Ascending aorta (tissue), 2 donors: Measurements from ENCODE around the gene TUBG2. TPM values are rescaled to one million over a fixed set of nuclear protein-coding genes. Genes with fewer than 3 reads are reported as not detected.
A peak's percentile ranks its signal among the peaks of the same experiment; 100 is the strongest.
"Not testable (repeated sequence)": the region's sequence is repeated elsewhere in the genome, so short reads cannot be mapped to it uniquely, and the experiment has no call there.

Source experiments
- DNase-seq, 2 donors: peaks; one replicate each; pipeline ENCODE4 v3.0.0-alpha.2; 2019; ENCODE audit warnings: low spot score in 2 of 2
- H3K27ac ChIP-seq, 2 donors: fragments of 200-600 bp; sonication (generic); one replicate each; pipeline ENCODE4 v1.5.1; 2016 to 2017; ENCODE audit warnings: mild to moderate bottlenecking in 1 of 2
- H3K27me3 ChIP-seq: fragments of 200-600 bp; sonication (generic); one replicate; pipeline ENCODE4 v1.5.1; 2017
- H3K36me3 ChIP-seq, 2 donors: fragments of 200-600 bp; sonication (generic); one replicate each; pipeline ENCODE4 v1.5.1; 2016
- H3K4me1 ChIP-seq, 2 donors: fragments of 200-600 bp; sonication (generic); one replicate each; pipeline ENCODE4 v1.5.1; 2016 to 2017; ENCODE audit warnings: mild to moderate bottlenecking in 1 of 2
- H3K4me3 ChIP-seq, 2 donors: fragments of 200-600 bp; sonication (generic); one replicate each; pipeline ENCODE4 v1.5.1; 2016 to 2017; ENCODE audit warnings: mild to moderate bottlenecking in 1 of 2
- H3K9me3 ChIP-seq, 2 donors: fragments of 200-600 bp; sonication (generic); one replicate each; pipeline ENCODE4 v1.5.1; 2016
- intact Hi-C: fragments of 100-400 bp; cut with DNase I; formaldehyde crosslinking; loops from one replicate; pipeline ENCODE4 v1.15.1; 2023
- total RNA-seq: library from RNA; depleted of rRNA; stranded (reverse); fragments of >200 nt; gene quantifications from one replicate; pipeline ENCODE4 v1.1.0, GENCODE V29; 2016
- TF ChIP-seq, protein P1 (sequence below), 3 experiments: fragments of 200-600 bp in 2 of 3; fragments of 450-650 bp in 1 of 3; sonication (generic) in 2 of 3; IDR thresholded peaks; one replicate each; pipeline ENCODE4 v1.5.1; 2016 to 2019; ENCODE audit warnings: antibody characterized with exemption in 3 of 3, mild to moderate bottlenecking in 1 of 3, moderate library complexity in 1 of 3

The TUBG2 gene
- total RNA-seq, 1 donor from 2014 or later = 73.1 TPM

DNA sequence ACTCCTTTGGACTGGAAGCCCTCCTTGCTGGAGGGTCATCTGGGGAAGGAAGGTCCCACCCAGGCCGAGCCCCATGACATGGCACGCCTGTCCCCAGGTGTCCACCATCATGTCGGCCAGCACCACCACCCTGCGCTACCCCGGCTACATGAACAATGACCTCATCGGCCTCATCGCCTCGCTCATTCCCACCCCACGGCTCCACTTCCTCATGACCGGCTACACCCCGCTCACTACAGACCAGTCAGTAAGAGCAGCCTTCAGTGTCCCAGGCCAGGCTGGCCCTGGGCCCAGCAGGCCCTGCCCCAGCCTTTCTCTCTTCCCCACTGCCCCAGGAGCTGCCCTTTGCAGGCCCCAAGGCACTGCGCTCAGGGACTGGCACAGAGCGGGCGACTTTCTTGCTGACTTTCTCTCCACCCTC is 6.5 kb downstream of the TUBG2 start:
- TF ChIP-seq, protein P1, sequence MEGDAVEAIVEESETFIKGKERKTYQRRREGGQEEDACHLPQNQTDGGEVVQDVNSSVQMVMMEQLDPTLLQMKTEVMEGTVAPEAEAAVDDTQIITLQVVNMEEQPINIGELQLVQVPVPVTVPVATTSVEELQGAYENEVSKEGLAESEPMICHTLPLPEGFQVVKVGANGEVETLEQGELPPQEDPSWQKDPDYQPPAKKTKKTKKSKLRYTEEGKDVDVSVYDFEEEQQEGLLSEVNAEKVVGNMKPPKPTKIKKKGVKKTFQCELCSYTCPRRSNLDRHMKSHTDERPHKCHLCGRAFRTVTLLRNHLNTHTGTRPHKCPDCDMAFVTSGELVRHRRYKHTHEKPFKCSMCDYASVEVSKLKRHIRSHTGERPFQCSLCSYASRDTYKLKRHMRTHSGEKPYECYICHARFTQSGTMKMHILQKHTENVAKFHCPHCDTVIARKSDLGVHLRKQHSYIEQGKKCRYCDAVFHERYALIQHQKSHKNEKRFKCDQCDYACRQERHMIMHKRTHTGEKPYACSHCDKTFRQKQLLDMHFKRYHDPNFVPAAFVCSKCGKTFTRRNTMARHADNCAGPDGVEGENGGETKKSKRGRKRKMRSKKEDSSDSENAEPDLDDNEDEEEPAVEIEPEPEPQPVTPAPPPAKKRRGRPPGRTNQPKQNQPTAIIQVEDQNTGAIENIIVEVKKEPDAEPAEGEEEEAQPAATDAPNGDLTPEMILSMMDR (IDR thresholded peaks at IDR 0.05) = no peak
- Histone ChIP-seq H3K4me1 (peaks cover 4 to 36% of the 10 kb centered on the region in 2 donors), H3K27me3 (no peaks in the 10 kb centered on the region), H3K9me3 (no peaks in the 10 kb centered on the region), H3K4me3 (no peak overlapping the region), H3K36me3 (peaks cover 51 to 61% of the 10 kb centered on the region in 2 donors), H3K27ac (peak overlapping the region; percentile 79)
- peak in 1 of 2 donors; percentile 64 for DNase-seq
- intact Hi-C loops = no loop called here

DNA sequence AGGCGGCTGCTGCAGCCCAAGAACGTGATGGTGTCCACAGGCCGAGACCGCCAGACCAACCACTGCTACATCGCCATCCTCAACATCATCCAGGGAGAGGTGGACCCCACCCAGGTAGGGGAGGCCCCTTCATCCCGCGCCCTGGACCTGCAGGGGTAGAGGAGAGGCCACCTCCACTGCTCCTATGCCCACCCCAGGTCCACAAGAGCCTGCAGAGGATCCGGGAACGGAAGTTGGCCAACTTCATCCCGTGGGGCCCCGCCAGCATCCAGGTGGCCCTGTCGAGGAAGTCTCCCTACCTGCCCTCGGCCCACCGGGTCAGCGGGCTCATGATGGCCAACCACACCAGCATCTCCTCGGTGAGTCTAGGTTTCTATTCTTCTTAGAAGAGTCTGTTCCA is 7.0 kb downstream of the TUBG2 start:
- intact Hi-C loops = not testable (repeated sequence)
- H3K36me3 ChIP-seq = peaks cover 57 to 66% of the 10 kb centered on the region in 2 donors

DNA sequence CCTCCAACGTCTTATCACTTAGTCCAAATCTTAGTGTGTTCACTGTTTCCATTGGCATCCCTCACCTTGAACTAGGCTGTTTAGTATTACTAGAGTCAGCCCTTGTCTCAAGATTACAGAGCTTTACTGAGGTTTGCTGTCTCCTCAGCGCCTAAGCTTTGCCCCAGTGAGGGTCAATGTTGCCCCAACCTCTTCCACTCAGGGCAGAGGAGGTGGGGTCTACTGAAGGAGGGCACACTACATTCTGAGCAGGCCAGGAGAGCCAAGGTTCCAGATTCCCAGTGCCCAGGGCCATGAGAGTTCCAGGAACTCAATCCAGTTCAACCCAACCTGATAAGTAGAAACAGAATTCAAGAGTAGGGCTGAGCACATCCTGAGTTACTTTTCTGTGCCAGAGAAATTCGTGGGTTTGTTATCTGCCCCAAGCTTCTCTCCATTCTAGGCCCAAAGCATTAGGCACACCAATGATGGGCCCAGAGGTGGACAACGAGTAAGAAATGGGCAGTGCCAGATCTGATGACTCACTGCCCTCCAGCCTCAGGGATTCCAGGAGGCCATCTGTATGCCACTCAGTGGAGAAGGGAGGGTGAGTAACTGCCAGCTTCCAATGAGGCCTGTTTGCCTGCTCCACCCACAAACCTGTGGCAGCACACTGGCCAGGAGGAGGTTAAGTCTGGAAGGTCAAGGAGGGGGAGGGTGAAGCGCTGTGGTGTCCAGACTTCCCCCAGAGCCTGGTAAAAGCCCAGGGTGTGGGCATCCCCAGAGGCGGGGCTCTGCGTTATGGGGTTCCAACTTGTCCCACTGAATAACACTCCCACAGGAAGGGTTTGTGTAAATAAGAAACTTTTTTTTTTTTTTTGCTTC is 8.2 kb downstream of the TUBG2 start:
- H3K27me3 ChIP-seq = no peaks in the 10 kb centered on the region
- TF ChIP-seq, protein P1 (IDR thresholded peaks at IDR 0.05) = no peak
- peaks cover 59 to 72% of the 10 kb centered on the region in 2 donors for H3K36me3 ChIP-seq
- DNase-seq = peak in 1 of 2 donors; percentile 84
- H3K27ac ChIP-seq = peak overlapping the region; percentile 79
- intact Hi-C loops = no loop called here
- H3K4me3 ChIP-seq = no peak overlapping the region
- H3K9me3 ChIP-seq = no peaks in the 10 kb centered on the region
- peaks cover 4 to 28% of the 10 kb centered on the region in 2 donors for H3K4me1 ChIP-seq

More for the DNA sequence above, 7.0 kb downstream of the TUBG2 start:
- Histone ChIP-seq H3K4me1 (peaks cover 4 to 32% of the 10 kb centered on the region in 2 donors), H3K27ac (peak overlapping the region; percentile 79)
- not testable (repeated sequence) for DNase-seq, H3K9me3 ChIP-seq, H3K4me3 ChIP-seq, H3K27me3 ChIP-seq

DNA sequence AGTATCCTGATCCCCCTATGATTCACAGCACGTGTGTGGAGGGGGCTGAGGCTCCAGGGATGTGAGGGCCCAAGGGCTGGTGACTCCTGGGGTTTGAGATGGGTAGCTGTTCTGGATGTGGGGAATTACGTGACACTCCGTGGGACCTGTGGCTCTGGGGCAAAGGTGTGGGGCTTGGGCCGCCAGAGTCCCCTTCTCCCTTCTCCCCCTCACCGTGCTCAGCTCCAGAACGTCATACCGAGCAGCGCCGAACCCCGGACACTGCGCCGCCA is 10.6 kb downstream of the TUBG2 start:
- Histone ChIP-seq H3K36me3 (peaks cover 56 to 59% of the 10 kb centered on the region in 2 donors), H3K9me3 (no peaks in the 10 kb centered on the region), H3K27me3 (no peaks in the 10 kb centered on the region), H3K4me3 (no peak overlapping the region), H3K4me1 (peaks cover 15 to 45% of the 10 kb centered on the region in 2 donors), H3K27ac (peak overlapping the region; percentile 29 to 64)
- peak in 1 of 2 donors; percentile 52 for DNase-seq
- TF ChIP-seq, protein P1 (IDR thresholded peaks at IDR 0.05) = no peak
- intact Hi-C loops = no loop called here

DNA sequence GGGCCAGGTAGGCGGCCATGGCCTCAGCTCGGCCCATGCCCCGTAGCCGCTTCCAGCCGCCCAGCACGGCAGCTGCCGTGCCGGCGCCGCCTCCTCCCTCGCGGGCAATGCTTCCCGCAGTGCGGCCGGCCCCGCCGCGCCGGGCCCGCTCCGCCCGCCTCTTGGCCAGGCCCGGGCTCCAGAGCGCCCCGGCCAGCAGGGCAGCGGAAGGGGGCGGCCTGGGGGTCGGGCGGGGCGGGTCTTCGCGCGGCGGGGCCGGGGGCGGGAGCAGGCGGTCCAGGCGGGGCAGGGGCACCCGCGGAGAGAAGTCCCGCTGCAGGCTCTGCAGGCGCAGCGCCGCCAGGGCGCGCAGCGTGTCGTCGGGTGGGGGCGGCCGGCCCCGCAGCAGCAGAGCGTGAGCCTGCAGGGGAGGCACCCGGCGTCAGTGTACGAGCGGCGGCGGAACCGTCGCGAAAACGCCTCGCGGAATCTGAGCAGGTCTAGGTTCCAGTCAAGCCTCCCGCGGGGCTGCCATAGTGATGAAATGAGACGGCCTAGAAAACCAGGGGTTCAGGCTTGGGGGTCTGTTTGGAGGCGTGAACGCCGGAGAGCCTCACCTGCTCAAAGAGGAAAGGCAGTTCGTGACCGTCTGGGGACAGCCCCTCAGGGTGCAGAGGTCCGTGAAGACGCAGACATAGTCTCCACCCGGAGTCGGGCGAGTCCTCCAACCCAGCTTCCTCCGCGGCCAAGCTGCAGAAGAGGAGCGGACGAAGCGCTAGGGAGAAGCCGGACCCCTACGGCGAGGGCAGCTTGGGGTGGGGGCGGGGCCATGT is 11.1 kb downstream of the TUBG2 start:
- no peaks in the 10 kb centered on the region for H3K27me3 ChIP-seq
- DNase-seq = peak in 1 of 2 donors; percentile 60
- H3K27ac ChIP-seq = peak overlapping the region; percentile 31 to 64
- peak overlapping the region in 1 of 2 donors; percentile 25 for H3K4me3 ChIP-seq
- peaks cover 15 to 43% of the 10 kb centered on the region in 2 donors for H3K4me1 ChIP-seq
- no peaks in the 10 kb centered on the region for H3K9me3 ChIP-seq
- TF ChIP-seq, protein P1 (IDR thresholded peaks at IDR 0.05) = no peak
- peaks cover 56 to 59% of the 10 kb centered on the region in 2 donors for H3K36me3 ChIP-seq
- intact Hi-C loops = no loop called here
